H9 (cell line): Measurements from ENCODE around the gene ARHGAP15. TPM values are rescaled to one million over a fixed set of nuclear protein-coding genes. Genes with fewer than 3 reads are reported as not detected.

Source experiments
- DNase-seq: peaks from one replicate; pipeline ENCODE4 v3.0.0-alpha.2; 2017
- H2AFZ ChIP-seq: one replicate; pipeline ENCODE4 v1.6.1; 2013; ENCODE audit warnings: mild to moderate bottlenecking, low read length, control low read depth, moderate library complexity
- H2AK5ac ChIP-seq: 2 replicates; pipeline ENCODE4 v1.6.1; 2013; ENCODE audit warnings: low read length, control low read depth, mixed read lengths; ENCODE audit not compliant: insufficient read length
- H2BK120ac ChIP-seq: one replicate; pipeline ENCODE4 v1.6.1; 2013; ENCODE audit warnings: low read depth, mild to moderate bottlenecking, low read length, control low read depth, inconsistent platforms; ENCODE audit not compliant: poor library complexity, severe bottlenecking
- H2BK12ac ChIP-seq: 2 replicates; pipeline ENCODE4 v1.6.1; 2013; ENCODE audit warnings: low read length, control low read depth, mixed read lengths, low read depth; ENCODE audit not compliant: insufficient read length
- H2BK15ac ChIP-seq: 2 replicates; pipeline ENCODE4 v1.6.1; 2013; ENCODE audit warnings: low read depth, low read length, control low read depth
- H2BK20ac ChIP-seq: one replicate; pipeline ENCODE4 v1.6.1; 2013; ENCODE audit warnings: low read depth, mild to moderate bottlenecking, low read length, control low read depth, inconsistent platforms; ENCODE audit not compliant: poor library complexity, severe bottlenecking
- H2BK5ac ChIP-seq: 2 replicates; pipeline ENCODE4 v1.6.1; 2013; ENCODE audit warnings: low read length, control low read depth, mixed read lengths; ENCODE audit not compliant: insufficient read length
- H3K14ac ChIP-seq: 2 replicates; pipeline ENCODE4 v1.6.1; 2013; ENCODE audit warnings: low read length, control low read depth; ENCODE audit not compliant: insufficient read depth
- H3K18ac ChIP-seq: 2 replicates; pipeline ENCODE4 v1.6.1; 2013; ENCODE audit warnings: low read depth, mild to moderate bottlenecking, mixed read lengths, low read length, control low read depth; ENCODE audit not compliant: insufficient read length
- H3K23ac ChIP-seq: 2 replicates; pipeline ENCODE4 v1.6.1; 2013; ENCODE audit warnings: low read length, control low read depth, mixed read lengths, low read depth; ENCODE audit not compliant: insufficient read length
- H3K23me2 ChIP-seq: 2 replicates; pipeline ENCODE4 v1.6.1; 2013; ENCODE audit warnings: low read depth, mild to moderate bottlenecking, mixed read lengths, low read length, control low read depth; ENCODE audit not compliant: insufficient read length, poor library complexity, severe bottlenecking
- H3K27ac ChIP-seq: 2 replicates; pipeline ENCODE4 v1.5.1; 2013; ENCODE audit warnings: low read length, control low read depth, mixed read lengths, low read depth; ENCODE audit not compliant: insufficient read length
- H3K27me3 ChIP-seq: 2 replicates; pipeline ENCODE4 v1.6.1; 2013; ENCODE audit warnings: low read length, control low read depth, inconsistent platforms; ENCODE audit not compliant: insufficient read depth
- H3K4ac ChIP-seq: 2 replicates; pipeline ENCODE4 v1.6.1; 2013; ENCODE audit warnings: low read depth, mild to moderate bottlenecking, control low read depth, inconsistent platforms, low read length, moderate library complexity
- H3K4me1 ChIP-seq: 2 replicates; pipeline ENCODE4 v1.6.1; 2013; ENCODE audit warnings: low read length, control low read depth, inconsistent platforms; ENCODE audit not compliant: insufficient read depth
- H3K4me2 ChIP-seq: 2 replicates; pipeline ENCODE4 v1.6.1; 2013; ENCODE audit warnings: low read length, control low read depth, mixed read lengths; ENCODE audit not compliant: insufficient read length, insufficient read depth
- H3K56ac ChIP-seq: 2 replicates; pipeline ENCODE4 v1.6.1; 2013; ENCODE audit warnings: low read depth, mild to moderate bottlenecking, mixed read lengths, low read length, control low read depth; ENCODE audit not compliant: insufficient read length
- H3K79me1 ChIP-seq: 2 replicates; pipeline ENCODE4 v1.6.1; 2013; ENCODE audit warnings: low read depth, mild to moderate bottlenecking, moderate library complexity, low read length, control low read depth, inconsistent platforms; ENCODE audit not compliant: insufficient read depth, poor library complexity, severe bottlenecking
- H3K79me2 ChIP-seq: 2 replicates; pipeline ENCODE4 v1.6.1; 2013; ENCODE audit warnings: low read length, control low read depth, inconsistent platforms; ENCODE audit not compliant: insufficient read depth
- H3K9ac ChIP-seq: 2 replicates; pipeline ENCODE4 v1.6.1; 2013; ENCODE audit warnings: low read length, control low read depth, mixed read lengths; ENCODE audit not compliant: insufficient read length; ENCODE audit errors: extremely low read depth
- H3K9me3 ChIP-seq: one replicate; pipeline ENCODE4 v1.6.1; 2013; ENCODE audit warnings: low read depth, low read length, inconsistent platforms; ENCODE audit not compliant: control insufficient read depth
- H3T11ph ChIP-seq: one replicate; pipeline ENCODE4 v1.6.1; 2013; ENCODE audit warnings: mild to moderate bottlenecking, low read length, control low read depth, inconsistent platforms
- H4K20me1 ChIP-seq: one replicate; pipeline ENCODE4 v1.6.1; 2013; ENCODE audit not compliant: control insufficient read depth, insufficient read length, insufficient read depth
- H4K5ac ChIP-seq: 2 replicates; pipeline ENCODE4 v1.6.1; 2013; ENCODE audit warnings: low read depth, mild to moderate bottlenecking, mixed read lengths, low read length, control low read depth; ENCODE audit not compliant: insufficient read length
- H4K8ac ChIP-seq: replicated peaks from 2 replicates; pipeline ENCODE4 v1.6.1; 2013; ENCODE audit warnings: low read length, control low read depth, mixed read lengths, low read depth; ENCODE audit not compliant: insufficient read length
- H4K91ac ChIP-seq: 2 replicates; pipeline ENCODE4 v1.6.1; 2013; ENCODE audit warnings: low read depth, mild to moderate bottlenecking, moderate library complexity, mixed read lengths, low read length, control low read depth; ENCODE audit not compliant: insufficient read length
- H3K27ac Mint-ChIP-seq, 3 experiments: 2 replicates in 2 of 3; 3 replicates in 1 of 3; pipeline ENCODE4 v1.8.0; 2020 to 2021; ENCODE audit warnings: mixed read lengths in 3 of 3, mild to moderate bottlenecking in 1 of 3, moderate library complexity in 1 of 3
- H3K27me3 Mint-ChIP-seq: 2 replicates; pipeline ENCODE4 v1.8.0; 2021; ENCODE audit warnings: low read depth, mild to moderate bottlenecking, moderate library complexity, mixed read lengths
- H3K36me3 Mint-ChIP-seq, 3 experiments: 2 replicates in 2 of 3; 3 replicates in 1 of 3; pipeline ENCODE4 v1.8.0; 2020 to 2021; ENCODE audit warnings: low read depth in 3 of 3, mixed read lengths in 3 of 3; ENCODE audit not compliant: insufficient read depth in 1 of 3
- H3K4me1 Mint-ChIP-seq, 2 experiments: 2 replicates each; pipeline ENCODE4 v1.8.0; 2020; ENCODE audit warnings: mixed read lengths in 2 of 2
- H3K4me3 Mint-ChIP-seq, 2 experiments: 2 replicates in 1 of 2; 3 replicates in 1 of 2; pipeline ENCODE4 v1.8.0; 2020 to 2021; ENCODE audit warnings: mild to moderate bottlenecking in 2 of 2, mixed read lengths in 2 of 2, moderate library complexity in 1 of 2
- H3K9me3 Mint-ChIP-seq, 2 experiments: 2 replicates in 1 of 2; 3 replicates in 1 of 2; pipeline ENCODE4 v1.8.0; 2020; ENCODE audit warnings: mild to moderate bottlenecking in 2 of 2, mixed read lengths in 2 of 2, moderate library complexity in 1 of 2
- CTCF ChIP-seq: fragments of 200-600 bp; sonication (generic); conservative IDR thresholded peaks from 3 replicates; pipeline ENCODE4 v1.8.0; 2021; ENCODE audit warnings: antibody characterized with exemption, mild to moderate bottlenecking
- WGBS: extraction: QIAGEN DNeasy Blood & Tissue Kit; methylation state at CpG from one replicate; pipeline ENCODE4 v1.1.7; 2013; ENCODE audit warnings: missing lambda C conversion rate, low lambda C conversion rate, mixed read lengths; ENCODE audit not compliant: insufficient read length; ENCODE audit errors: extremely low coverage; 5-methylcytosine and 5-hydroxymethylcytosine counted together
- total RNA-seq: library from RNA; stranded (reverse); gene quantifications from 2 replicates; pipeline ENCODE4 v1.2.1, GENCODE V29; 2021

The ARHGAP15 gene
- total RNA-seq, 1 experiment from 2014 or later = not detected

- Histone ChIP-seq H2BK120ac (no peak overlapping the region), H4K20me1 (no peaks in the 10 kb centered on the region), H3K56ac (no peak overlapping the region), H3K4ac (no peak overlapping the region), H3K79me2 (no peaks in the 10 kb centered on the region), H3K14ac (no peak overlapping the region), H3K79me1 (no peaks in the 10 kb centered on the region), H3K27ac (no peak overlapping the region), H2AK5ac (no peak overlapping the region), H3T11ph (no peak overlapping the region), H2AFZ (no peak overlapping the region), H4K8ac (no peak overlapping the region), H3K23me2 (no peaks in the 10 kb centered on the region), H3K27me3 (no peaks in the 10 kb centered on the region; the same call in 1 of the 2 replicates), H2BK5ac (no peak overlapping the region), H3K18ac (no peak overlapping the region), H3K9me3 (no peaks in the 10 kb centered on the region), H4K5ac (no peak overlapping the region), H2BK20ac (no peak overlapping the region), H4K91ac (no peak overlapping the region), H2BK12ac (no peak overlapping the region), H3K23ac (no peak overlapping the region), H2BK15ac (no peak overlapping the region), H3K4me1 (no peaks in the 10 kb centered on the region), H3K9ac (no peak overlapping the region), H3K4me2 (no peak overlapping the region)
- Mint-ChIP-seq H3K9me3 (no peaks in the 10 kb centered on the region), H3K27me3 (peaks cover 36% of the 10 kb centered on the region), H3K36me3 (no peaks in the 10 kb centered on the region), H3K4me3 (no peak overlapping the region; a peak in 1 of 5 replicates), H3K4me1 (peaks cover 30 to 35% of the 10 kb centered on the region in 2 experiments), H3K27ac (no peak overlapping the region)
- no peak for TF ChIP-seq CTCF
- no CpG with 5 or more reads among the region's 6 CpGs for WGBS
- no peak for DNase-seq
Measured at GRCh38 chr2:143481237-143481623, 352.0 kb downstream of the ARHGAP15 start.
